NT2/D1 (cell line): Measurements from ENCODE around the gene PAPPA2.

Source experiments
- SUZ12 ChIP-seq: IDR thresholded peaks from 2 replicates; pipeline ENCODE4 v1.6.1; 2011; ENCODE audit not compliant: insufficient read length, insufficient read depth; ENCODE audit errors: extremely low read depth
- YY1 ChIP-seq: IDR thresholded peaks from 2 replicates; pipeline ENCODE4 v1.6.1; 2011; ENCODE audit not compliant: insufficient read length, insufficient read depth

DNA sequence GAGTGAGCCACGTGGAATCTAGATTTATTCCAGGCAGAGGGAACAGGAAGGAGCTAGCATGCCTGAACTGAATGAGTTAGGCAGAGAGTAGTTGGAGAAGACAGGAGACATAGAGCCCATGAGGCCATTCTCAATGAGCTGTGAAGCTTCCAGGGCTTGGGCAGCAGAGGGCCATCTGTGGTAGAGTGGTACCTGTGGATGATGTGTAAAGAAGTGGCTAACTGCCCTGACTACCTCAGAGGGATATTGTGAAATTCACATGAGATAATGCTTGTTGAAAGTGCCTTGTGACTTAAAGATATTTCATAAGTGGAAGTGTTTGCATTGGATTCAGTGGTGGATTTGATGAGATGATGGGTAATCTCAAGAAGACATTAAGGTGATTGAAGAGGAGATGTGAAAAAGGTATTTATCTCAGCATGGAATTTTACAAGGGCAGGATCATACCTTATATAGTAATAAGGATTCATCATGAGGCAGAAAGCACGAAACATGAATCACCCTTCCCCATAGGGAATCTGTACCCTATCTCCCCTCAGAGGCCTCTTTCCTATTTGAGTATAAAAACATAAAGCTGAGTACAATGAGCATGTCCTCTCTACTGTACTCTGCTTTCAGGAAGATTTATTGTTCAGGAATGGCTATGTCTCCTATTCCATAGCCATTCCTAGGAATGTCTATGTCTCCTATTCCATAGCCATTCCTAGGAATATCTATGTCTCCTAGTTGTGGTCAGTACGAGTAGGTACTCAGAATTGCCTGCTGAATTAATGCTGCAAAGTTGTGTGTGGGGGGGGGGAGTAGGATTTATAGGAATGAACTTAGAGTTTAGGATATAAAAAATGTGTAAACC, 146.8 kb downstream of the PAPPA2 start:
- TF ChIP-seq YY1 (no peak), SUZ12 (no peak)
